Osteocyte (in vitro differentiated cells): ENCODE data around the gene OST4. TPM values are rescaled to one million over a fixed set of nuclear protein-coding genes. Genes with fewer than 3 reads are reported as not detected.
"Not testable (repeated sequence)": the region's sequence is repeated elsewhere in the genome, so short reads cannot be mapped to it uniquely, and the experiment has no call there.

ENCODE experiments used
- DNase-seq: peaks from one replicate; pipeline ENCODE4 v3.0.0; 2021; ENCODE audit warnings: mixed read lengths; ENCODE audit not compliant: unreplicated experiment; ENCODE audit errors: extremely low spot score
- H3K27ac Mint-ChIP-seq: one replicate; pipeline ENCODE4 v1.8.0; 2021; ENCODE audit warnings: mild to moderate bottlenecking, mixed read lengths; ENCODE audit not compliant: unreplicated experiment
- H3K27me3 Mint-ChIP-seq: one replicate; pipeline ENCODE4 v1.8.0; 2021; ENCODE audit warnings: mixed read lengths; ENCODE audit not compliant: unreplicated experiment
- H3K36me3 Mint-ChIP-seq: one replicate; pipeline ENCODE4 v1.8.0; 2021; ENCODE audit warnings: mixed read lengths; ENCODE audit not compliant: unreplicated experiment
- H3K4me1 Mint-ChIP-seq: one replicate; pipeline ENCODE4 v1.8.0; 2021; ENCODE audit warnings: mixed read lengths; ENCODE audit not compliant: unreplicated experiment
- H3K4me3 Mint-ChIP-seq: one replicate; pipeline ENCODE4 v1.8.0; 2021; ENCODE audit warnings: mild to moderate bottlenecking, moderate library complexity, mixed read lengths; ENCODE audit not compliant: unreplicated experiment
- H3K9me3 Mint-ChIP-seq: one replicate; pipeline ENCODE4 v1.8.0; 2021; ENCODE audit warnings: mixed read lengths; ENCODE audit not compliant: unreplicated experiment
- CTCF ChIP-seq: fragments of 200-600 bp; sonication (generic); IDR thresholded peaks from 2 replicates; pipeline ENCODE4 v1.5.0; 2021; ENCODE audit warnings: antibody characterized with exemption, mild to moderate bottlenecking, moderate library complexity
- long read RNA-seq: library from polyadenylated mRNA; unstranded; transcript quantifications from one replicate; pipeline ENCODE4 v2.0.0, GENCODE V29; 2021
- total RNA-seq: library from RNA; stranded (reverse); gene quantifications from 2 replicates; pipeline ENCODE4 v1.2.1, GENCODE V29; 2021

OST4 gene
- 369 and 380 TPM in 2 replicates for total RNA-seq
- long read RNA-seq, transcript OST4-203 (3 exons, 561 nt), result major isoform, 72 of 74 reads
- long read RNA-seq, partial matches to known transcripts, result 2 of 74 reads
- long read RNA-seq, other reads (novel, unspliced or antisense), result 0 of 74 reads

GRCh38 chr2:27071277-27071989 is at the start of gene OST4:
Gene OST4, minus strand, starts transcription at chr2:27071654.
- Mint-ChIP-seq H3K9me3 (no peaks in the 10 kb centered on the region), H3K27ac (peak within 1 kb of the TSS; percentile 99), H3K36me3 (peaks cover 14% of the 10 kb centered on the region), H3K4me3 (peak within 1 kb of the TSS; percentile 89), H3K27me3 (no peaks in the 10 kb centered on the region), H3K4me1 (peaks cover 64% of the 10 kb centered on the region)
- peak; percentile 13 for TF ChIP-seq CTCF
- peak; percentile 97 for DNase-seq

- peaks cover 13% of the 10 kb centered on the region for H3K4me1 Mint-ChIP-seq
- peak overlapping the region; percentile 52 for H3K4me3 Mint-ChIP-seq
- H3K27me3 Mint-ChIP-seq, result peaks cover 57% of the 10 kb centered on the region
Observed at GRCh38 chr2:27119330-27119670, 47.8 kb upstream of the OST4 start.

DNA sequence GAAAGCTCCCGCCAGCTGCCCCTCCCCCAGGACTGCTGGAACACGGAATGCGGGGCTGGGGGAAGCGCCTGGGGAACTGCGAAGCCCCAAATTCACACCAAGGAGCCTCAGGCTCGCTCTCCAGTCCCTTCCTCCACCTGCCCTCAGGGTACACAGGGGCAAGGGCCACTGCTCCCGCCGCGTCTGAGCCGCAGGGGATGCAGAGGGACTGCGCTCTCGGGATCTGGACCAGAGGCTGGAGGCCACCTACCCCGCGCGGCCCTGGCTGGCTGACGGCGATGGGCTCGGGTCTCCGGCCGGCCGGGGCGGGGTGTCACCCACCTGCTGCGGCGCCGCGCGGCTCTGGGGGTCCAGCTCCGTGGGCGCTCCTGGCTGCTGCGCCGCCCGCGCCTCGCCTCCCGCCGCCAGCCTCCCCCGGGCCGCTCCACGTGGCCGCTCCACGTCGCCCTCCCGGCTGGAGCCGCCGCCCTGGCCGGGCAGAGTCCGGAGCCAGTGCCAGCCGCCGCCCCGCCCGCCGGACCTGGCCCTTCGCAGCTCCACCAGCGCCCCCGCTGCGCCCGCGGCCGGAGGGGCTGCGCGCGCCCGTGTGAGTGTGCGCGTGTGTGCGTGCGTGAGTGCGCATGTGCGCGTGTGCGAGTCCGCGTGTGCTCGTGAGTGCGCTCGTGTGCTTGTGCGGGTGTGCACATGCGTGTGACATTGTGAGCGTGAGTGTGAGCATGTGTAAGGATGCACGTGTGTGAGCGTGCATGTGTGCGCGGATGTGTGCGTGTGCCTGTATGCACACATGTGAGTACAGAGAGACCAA is 47.3 kb upstream of the OST4 start, which contains the start of gene CGREF1:
CGREF1 (minus strand) TSS at position 604 of the 805 bp plus-strand sequence. CDS start 14,762 bp downstream, outside the sequence.
- Mint-ChIP-seq H3K27ac (no peak within 1 kb of the TSS), H3K4me1 (peaks cover 13% of the 10 kb centered on the region), H3K4me3 (peak within 1 kb of the TSS; percentile 52), H3K36me3 (no peaks in the 10 kb centered on the region), H3K27me3 (peaks cover 57% of the 10 kb centered on the region), H3K9me3 (no peaks in the 10 kb centered on the region)
- no peak for TF ChIP-seq CTCF
- peak; percentile 84 for DNase-seq

More at GRCh38 chr2:27119330-27119670, 47.8 kb upstream of the OST4 start:
- H3K27ac Mint-ChIP-seq, DNase-seq, H3K36me3 Mint-ChIP-seq, H3K9me3 Mint-ChIP-seq: not testable (repeated sequence)

DNA sequence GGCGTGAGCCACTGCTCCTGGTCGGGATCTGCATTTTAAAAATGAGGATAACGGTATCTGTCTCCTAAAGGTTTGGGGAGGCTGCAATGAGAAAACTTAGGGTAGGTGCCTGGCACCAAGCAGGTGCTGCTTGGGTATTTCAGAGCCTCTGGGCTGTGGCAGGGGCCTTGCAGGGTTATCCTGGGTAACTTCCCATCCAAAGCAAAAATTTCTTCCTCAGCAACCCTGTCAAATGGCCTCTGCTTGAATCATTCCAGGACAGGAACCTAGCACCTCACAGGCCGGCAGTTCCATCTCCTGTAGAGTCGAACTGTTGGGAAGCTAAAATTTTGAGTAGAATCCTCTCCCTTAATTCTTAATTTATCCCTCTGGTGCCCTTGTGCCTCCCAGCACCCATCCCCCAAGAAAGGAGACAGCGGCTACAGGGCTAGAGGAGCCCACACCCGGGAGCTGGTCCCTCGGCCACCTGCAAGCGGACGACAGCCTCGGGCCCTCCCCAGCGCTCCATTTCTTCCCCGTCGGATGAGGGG is 46.6 kb upstream of the OST4 start:
- Mint-ChIP-seq H3K4me1 (peaks cover 9% of the 10 kb centered on the region), H3K36me3 (no peaks in the 10 kb centered on the region), H3K27ac (no peak overlapping the region), H3K27me3 (peaks cover 53% of the 10 kb centered on the region), H3K9me3 (no peaks in the 10 kb centered on the region), H3K4me3 (peak overlapping the region; percentile 26)
- no peak for TF ChIP-seq CTCF
- DNase-seq, result no peak

- no peak overlapping the region for H3K27ac Mint-ChIP-seq
- no peak overlapping the region for H3K4me3 Mint-ChIP-seq
Observed at GRCh38 chr2:27115519-27115918, 44.1 kb upstream of the OST4 start.

DNA sequence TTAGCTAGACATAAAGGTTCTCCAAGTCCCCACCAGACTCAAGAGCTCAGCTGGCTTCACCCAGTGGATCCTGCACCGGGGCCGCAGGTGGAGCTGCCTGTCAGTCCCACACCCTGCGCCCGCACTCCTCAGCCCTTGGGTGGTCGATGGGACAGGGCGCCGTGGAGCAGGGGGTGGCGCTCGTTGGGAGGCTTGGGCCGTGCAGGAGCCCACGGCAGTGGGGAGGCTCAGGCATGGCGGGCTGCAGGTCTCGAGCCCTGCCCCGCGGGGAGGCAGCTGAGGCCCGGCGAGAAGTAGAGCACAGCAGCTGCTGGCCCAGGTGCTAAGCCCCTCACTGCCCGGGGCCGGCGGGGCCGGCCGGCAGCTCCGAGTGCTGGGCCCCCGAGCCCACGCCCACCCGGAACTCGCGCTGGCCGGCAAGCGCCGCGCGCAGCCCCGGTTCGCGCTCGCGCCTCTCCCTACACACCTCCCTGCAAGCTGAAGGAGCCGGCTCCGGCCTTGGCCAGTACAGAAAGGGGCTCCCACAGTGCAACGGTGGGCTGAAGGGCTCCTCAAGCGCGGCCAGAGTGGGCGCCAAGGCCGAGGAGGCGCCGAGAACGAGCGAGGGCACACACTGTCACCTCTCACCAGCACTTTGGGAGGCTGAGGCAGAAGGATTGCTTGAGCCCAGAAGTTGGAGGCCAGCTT is 40.1 kb upstream of the OST4 start:
- not testable (repeated sequence) for H3K27ac Mint-ChIP-seq, H3K4me3 Mint-ChIP-seq, H3K4me1 Mint-ChIP-seq, H3K9me3 Mint-ChIP-seq, H3K36me3 Mint-ChIP-seq
- DNase-seq, result peak; percentile 83
- peaks cover 37% of the 10 kb centered on the region for H3K27me3 Mint-ChIP-seq

More at GRCh38 chr2:27115519-27115918, 44.1 kb upstream of the OST4 start:
- no peak for TF ChIP-seq CTCF
- Mint-ChIP-seq H3K36me3 (no peaks in the 10 kb centered on the region), H3K9me3 (no peaks in the 10 kb centered on the region), H3K27me3 (peaks cover 46% of the 10 kb centered on the region), H3K4me1 (peaks cover 8% of the 10 kb centered on the region)
- no peak for DNase-seq

GRCh38 chr2:27110603-27111352 is 39.3 kb upstream of the OST4 start:
- not testable (repeated sequence) for H3K36me3 Mint-ChIP-seq, H3K4me1 Mint-ChIP-seq, DNase-seq, H3K27ac Mint-ChIP-seq, H3K4me3 Mint-ChIP-seq, H3K9me3 Mint-ChIP-seq
- peaks cover 37% of the 10 kb centered on the region for H3K27me3 Mint-ChIP-seq
